Ishikawa (cell line): ENCODE data around the gene RMDN2.

Experiments used
- CEBPB ChIP-seq: IDR thresholded peaks from 2 replicates; pipeline ENCODE4 v1.6.1; 2012
- CREB1 ChIP-seq: IDR thresholded peaks from 2 replicates; pipeline ENCODE4 v1.6.1; 2012; ENCODE audit warnings: low read depth
- EGR1 ChIP-seq: IDR thresholded peaks from 2 replicates; pipeline ENCODE4 v1.6.1; 2012
- EP300 ChIP-seq: IDR thresholded peaks from 2 replicates; pipeline ENCODE4 v1.6.1; 2012; ENCODE audit warnings: borderline replicate concordance
- FOXM1 ChIP-seq: IDR thresholded peaks from 2 replicates; pipeline ENCODE4 v1.6.1; 2012; ENCODE audit warnings: low read depth, borderline replicate concordance
- NFIC ChIP-seq: IDR thresholded peaks from 2 replicates; pipeline ENCODE4 v1.6.1; 2012
- RAD21 ChIP-seq: IDR thresholded peaks from 2 replicates; pipeline ENCODE4 v1.6.1; 2012; ENCODE audit warnings: low read depth
- TAF1 ChIP-seq: IDR thresholded peaks from 2 replicates; pipeline ENCODE4 v1.6.1; 2012; ENCODE audit warnings: low read depth, mild to moderate bottlenecking
- TCF12 ChIP-seq: IDR thresholded peaks from 2 replicates; pipeline ENCODE4 v1.6.1; 2012; ENCODE audit warnings: low read depth
- TEAD4 ChIP-seq: IDR thresholded peaks from 2 replicates; pipeline ENCODE4 v1.6.1; 2012
- USF1 ChIP-seq: IDR thresholded peaks from 2 replicates; pipeline ENCODE4 v1.6.1; 2012
- YY1 ChIP-seq: IDR thresholded peaks from 2 replicates; pipeline ENCODE4 v1.6.1; 2012; ENCODE audit warnings: low read depth
- ZBTB7A ChIP-seq: IDR thresholded peaks from 2 replicates; pipeline ENCODE4 v1.6.1; 2012; ENCODE audit warnings: low read depth
- TF ChIP-seq, protein P1 (sequence below): IDR thresholded peaks from 2 replicates; pipeline ENCODE4 v1.6.1; 2012
- TF ChIP-seq, protein P2 (sequence below): IDR thresholded peaks from 2 replicates; pipeline ENCODE4 v1.6.1; 2012; ENCODE audit warnings: low read depth, mild to moderate bottlenecking

Gene RMDN2

DNA sequence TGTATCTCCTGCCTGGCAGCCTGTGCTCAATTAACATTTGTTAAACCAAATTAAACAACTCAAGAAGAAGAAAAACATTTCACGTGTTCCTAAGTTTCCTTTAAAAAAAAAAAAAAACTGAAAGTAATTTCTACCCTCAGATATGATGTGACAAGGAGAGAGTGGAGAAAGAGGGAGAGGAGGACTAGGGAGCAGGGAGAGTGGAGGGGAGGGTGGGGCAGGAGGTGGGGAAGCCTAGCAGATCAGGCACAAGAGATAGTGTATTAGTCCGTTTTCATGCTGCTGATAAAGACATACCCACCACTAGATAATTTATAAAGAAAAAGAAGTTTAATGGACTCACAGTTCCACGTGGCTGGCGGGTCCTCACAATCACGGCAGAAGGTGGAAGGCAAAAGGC lies 104.4 kb downstream of the RMDN2 start:
- TF ChIP-seq ZBTB7A, result no peak
- no peak for TF ChIP-seq CEBPB
- TF ChIP-seq NFIC, result no peak
- TF ChIP-seq EP300, result no peak
- TF ChIP-seq YY1, result no peak
- TF ChIP-seq FOXM1, result no peak
- TF ChIP-seq RAD21, result no peak
- TF ChIP-seq CREB1, result no peak
- TF ChIP-seq EGR1, result no peak
- TF ChIP-seq TCF12, result no peak
- no peak for TF ChIP-seq TAF1
- TF ChIP-seq, protein P1, sequence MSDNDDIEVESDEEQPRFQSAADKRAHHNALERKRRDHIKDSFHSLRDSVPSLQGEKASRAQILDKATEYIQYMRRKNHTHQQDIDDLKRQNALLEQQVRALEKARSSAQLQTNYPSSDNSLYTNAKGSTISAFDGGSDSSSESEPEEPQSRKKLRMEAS, result no peak

DNA sequence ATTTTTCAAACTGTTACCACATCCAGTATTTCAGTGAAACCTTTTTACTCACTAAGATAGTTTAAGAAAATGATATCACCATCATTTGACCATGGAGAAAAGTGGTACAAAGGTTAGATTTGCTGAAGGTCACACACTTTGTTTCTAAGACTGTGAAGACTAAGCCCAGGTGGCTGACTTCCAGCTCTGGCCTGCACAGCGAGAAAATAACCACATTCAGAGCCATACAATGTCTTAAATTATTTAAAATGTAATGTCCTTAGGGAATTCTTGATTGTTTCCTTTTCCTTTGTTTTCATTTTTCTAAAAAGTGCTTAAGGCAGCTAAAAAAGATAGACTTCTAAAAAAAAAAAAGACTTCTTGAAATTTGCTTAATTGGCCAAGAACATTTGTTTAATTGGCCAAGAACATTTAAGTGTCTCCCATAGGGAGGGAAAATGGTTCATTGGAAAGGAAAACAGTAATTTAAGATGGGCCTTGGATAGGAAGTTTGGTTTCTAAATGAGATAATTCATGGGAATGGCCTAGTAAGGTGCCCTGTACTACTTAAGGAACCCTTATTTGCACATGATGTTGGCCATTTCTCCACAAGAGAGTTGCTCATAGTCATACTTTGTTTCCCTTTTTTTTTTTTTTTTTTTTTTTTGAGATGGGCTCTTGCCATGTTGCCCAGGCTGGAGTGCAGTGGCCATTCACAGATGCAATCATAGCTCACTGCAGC lies 105.7 kb downstream of the RMDN2 start:
- no peak for TF ChIP-seq FOXM1
- TF ChIP-seq EP300, result no peak
- TF ChIP-seq, protein P2, sequence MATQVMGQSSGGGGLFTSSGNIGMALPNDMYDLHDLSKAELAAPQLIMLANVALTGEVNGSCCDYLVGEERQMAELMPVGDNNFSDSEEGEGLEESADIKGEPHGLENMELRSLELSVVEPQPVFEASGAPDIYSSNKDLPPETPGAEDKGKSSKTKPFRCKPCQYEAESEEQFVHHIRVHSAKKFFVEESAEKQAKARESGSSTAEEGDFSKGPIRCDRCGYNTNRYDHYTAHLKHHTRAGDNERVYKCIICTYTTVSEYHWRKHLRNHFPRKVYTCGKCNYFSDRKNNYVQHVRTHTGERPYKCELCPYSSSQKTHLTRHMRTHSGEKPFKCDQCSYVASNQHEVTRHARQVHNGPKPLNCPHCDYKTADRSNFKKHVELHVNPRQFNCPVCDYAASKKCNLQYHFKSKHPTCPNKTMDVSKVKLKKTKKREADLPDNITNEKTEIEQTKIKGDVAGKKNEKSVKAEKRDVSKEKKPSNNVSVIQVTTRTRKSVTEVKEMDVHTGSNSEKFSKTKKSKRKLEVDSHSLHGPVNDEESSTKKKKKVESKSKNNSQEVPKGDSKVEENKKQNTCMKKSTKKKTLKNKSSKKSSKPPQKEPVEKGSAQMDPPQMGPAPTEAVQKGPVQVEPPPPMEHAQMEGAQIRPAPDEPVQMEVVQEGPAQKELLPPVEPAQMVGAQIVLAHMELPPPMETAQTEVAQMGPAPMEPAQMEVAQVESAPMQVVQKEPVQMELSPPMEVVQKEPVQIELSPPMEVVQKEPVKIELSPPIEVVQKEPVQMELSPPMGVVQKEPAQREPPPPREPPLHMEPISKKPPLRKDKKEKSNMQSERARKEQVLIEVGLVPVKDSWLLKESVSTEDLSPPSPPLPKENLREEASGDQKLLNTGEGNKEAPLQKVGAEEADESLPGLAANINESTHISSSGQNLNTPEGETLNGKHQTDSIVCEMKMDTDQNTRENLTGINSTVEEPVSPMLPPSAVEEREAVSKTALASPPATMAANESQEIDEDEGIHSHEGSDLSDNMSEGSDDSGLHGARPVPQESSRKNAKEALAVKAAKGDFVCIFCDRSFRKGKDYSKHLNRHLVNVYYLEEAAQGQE, result no peak
- no peak for TF ChIP-seq CREB1
- no peak for TF ChIP-seq TEAD4
- TF ChIP-seq EGR1, result no peak
- no peak for TF ChIP-seq TCF12
- no peak for TF ChIP-seq YY1

DNA sequence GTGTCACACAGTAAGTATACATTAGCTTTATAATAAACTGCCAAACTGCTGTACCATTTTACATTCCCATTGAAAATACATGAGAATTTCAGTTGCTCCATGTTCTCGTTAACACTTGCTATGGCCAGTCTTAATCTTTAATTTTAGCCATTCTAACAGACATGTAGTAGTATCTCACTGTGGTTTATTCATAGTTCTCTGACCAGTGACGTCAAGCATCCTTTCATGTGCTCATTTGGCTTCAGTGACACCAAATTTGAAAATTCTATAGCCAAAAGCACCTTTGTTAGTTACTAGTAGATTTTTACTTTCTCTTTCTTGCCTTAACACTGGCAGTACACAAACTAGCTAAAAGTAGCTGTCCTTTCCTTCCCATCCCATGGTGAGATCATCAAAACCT lies 107.9 kb downstream of the RMDN2 start:
- TF ChIP-seq, protein P1, result no peak
- TF ChIP-seq NFIC, result no peak
- TF ChIP-seq, protein P2, result no peak
- TF ChIP-seq TCF12, result no peak
- no peak for TF ChIP-seq EP300
- no peak for TF ChIP-seq EGR1
- no peak for TF ChIP-seq ZBTB7A
- no peak for TF ChIP-seq CREB1
- no peak for TF ChIP-seq YY1
- no peak for TF ChIP-seq RAD21
- no peak for TF ChIP-seq CEBPB
- no peak for TF ChIP-seq FOXM1
- no peak for TF ChIP-seq TEAD4
- no peak for TF ChIP-seq USF1

DNA sequence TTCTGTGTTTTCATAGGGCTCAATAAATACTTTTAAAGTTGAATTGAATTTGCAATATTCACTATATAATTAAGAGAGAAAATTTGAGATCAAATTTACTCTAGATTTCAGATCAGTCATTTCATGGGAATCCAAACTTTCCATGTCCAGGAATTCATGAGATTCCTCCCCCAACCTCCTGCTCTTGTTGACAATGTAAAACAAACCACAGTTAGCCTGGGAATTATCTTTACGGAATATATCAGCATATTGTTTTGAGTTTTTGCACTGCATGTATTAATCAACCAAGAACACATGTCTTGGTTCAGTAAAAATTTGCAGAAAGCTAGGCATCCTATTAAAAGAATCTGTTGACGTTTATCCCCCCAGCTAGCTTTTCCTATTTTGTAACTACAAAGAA lies 108.6 kb downstream of the RMDN2 start:
- TF ChIP-seq ZBTB7A, result no peak
- no peak for TF ChIP-seq FOXM1
- no peak for TF ChIP-seq RAD21
- no peak for TF ChIP-seq TEAD4
- TF ChIP-seq, protein P1, result no peak
- no peak for TF ChIP-seq CEBPB
- TF ChIP-seq EP300, result no peak
- no peak for TF ChIP-seq CREB1
- no peak for TF ChIP-seq NFIC
- no peak for TF ChIP-seq YY1
- TF ChIP-seq TAF1, result no peak
- TF ChIP-seq, protein P2, result no peak
- no peak for TF ChIP-seq EGR1

GRCh38 chr2:38035968-38036367 lies 110.9 kb downstream of the RMDN2 start:
- TF ChIP-seq YY1, result no peak
- no peak for TF ChIP-seq CREB1
- no peak for TF ChIP-seq CEBPB
- no peak for TF ChIP-seq ZBTB7A
- TF ChIP-seq, protein P2, result no peak
- no peak for TF ChIP-seq RAD21
- no peak for TF ChIP-seq NFIC
- no peak for TF ChIP-seq FOXM1
- TF ChIP-seq TEAD4, result no peak
- TF ChIP-seq, protein P1, result no peak
- no peak for TF ChIP-seq TCF12
- TF ChIP-seq USF1, result no peak
- no peak for TF ChIP-seq TAF1
- TF ChIP-seq EP300, result no peak
- TF ChIP-seq EGR1, result no peak
